Gastrocnemius medialis (tissue), 4 donors: Measurements from ENCODE around the gene PAK4. TPM values are rescaled to one million over a fixed set of nuclear protein-coding genes. Genes with fewer than 3 reads are reported as not detected.

Experiments
- ATAC-seq, 2 donors: fragments of 150-250 bp; one replicate each; pipeline ENCODE4 v1.9.1; 2016
- DNase-seq, 2 donors: peaks; one replicate each; pipeline ENCODE4 v3.0.0-alpha.2; 2019
- H3K27ac ChIP-seq, 4 donors: fragments of 200-600 bp; sonication (generic); 1 replicate in 1 of 4; 2 replicates in 3 of 4; pipeline ENCODE4 v1.5.1; 2016 to 2018; ENCODE audit warnings: mild to moderate bottlenecking in 2 of 4, moderate library complexity in 1 of 4
- H3K27me3 ChIP-seq, 3 donors: fragments of 200-600 bp; sonication (generic) in 2 of 3; 1 replicate in 1 of 3; 2 replicates in 2 of 3; pipeline versions ENCODE4 v1.5.1 to v1.6.0; 2016 to 2019; ENCODE audit warnings: mild to moderate bottlenecking in 1 of 3, moderate library complexity in 1 of 3
- H3K36me3 ChIP-seq, 2 donors: fragments of 200-600 bp; sonication (generic) in 1 of 2; one replicate each; pipeline ENCODE4 v1.5.1; 2017 to 2018
- H3K4me1 ChIP-seq, 2 donors: fragments of 200-600 bp; sonication (generic) in 1 of 2; one replicate each; pipeline ENCODE4 v1.5.1; 2016 to 2017; ENCODE audit warnings: mild to moderate bottlenecking in 2 of 2
- H3K4me3 ChIP-seq, 4 donors: fragments of 200-600 bp; sonication (generic) in 3 of 4; 1 replicate in 1 of 4; 2 replicates in 3 of 4; pipeline ENCODE4 v1.5.1; 2016 to 2019; ENCODE audit warnings: mild to moderate bottlenecking in 2 of 4
- H3K9me3 ChIP-seq, 3 donors: fragments of 200-600 bp; sonication (generic) in 2 of 3; 1 replicate in 1 of 3; 2 replicates in 2 of 3; pipeline ENCODE4 v1.5.1; 2016 to 2019
- CTCF ChIP-seq, 5 experiments: fragments of 450-650 bp in 3 of 5; fragments of 200-600 bp in 2 of 5; sonication (generic) in 2 of 5; IDR thresholded peaks in 4 of 5; conservative IDR thresholded peaks in 1 of 5; 1 replicate in 4 of 5; 2 replicates in 1 of 5; pipeline ENCODE4 v1.5.1; 2016 to 2019; ENCODE audit warnings: antibody characterized with exemption in 5 of 5, mild to moderate bottlenecking in 3 of 5, moderate library complexity in 3 of 5
- POLR2A ChIP-seq, 2 donors: fragments of 450-650 bp; IDR thresholded peaks; one replicate each; pipeline ENCODE4 v1.6.1; 2017; ENCODE audit warnings: antibody characterized with exemption in 2 of 2, mild to moderate bottlenecking in 2 of 2, moderate library complexity in 2 of 2
- in situ Hi-C, 4 donors: fragments of 200-750 bp; cut with MboI; loops; one replicate each; pipeline versions ENCODE4 v1.15.0 to v1.8.0; 2017; ENCODE audit warnings: low sequenced_read_pairs in 4 of 4
- intact Hi-C: fragments of 100-400 bp; cut with DNase I; formaldehyde crosslinking; loops from one replicate; pipeline ENCODE4 v1.15.1; 2023; ENCODE audit warnings: low total_unique reads
- total RNA-seq, 4 donors: library from RNA; depleted of rRNA; stranded (reverse); fragments of >200 nt; gene quantifications; one replicate each; pipeline versions ENCODE4 v1.1.0 to v1.2.3, GENCODE V29; 2016

PAK4 gene
- total RNA-seq, 4 donors from 2014 or later, result 4.7 to 11.7 (median 8.3) TPM

- intact Hi-C loops, result no loop called here
- no peak for TF ChIP-seq POLR2A (IDR thresholded peaks at IDR 0.05)
- TF ChIP-seq CTCF (IDR thresholded peaks at IDR 0.05 in 4 of 5, conservative IDR thresholded peaks at IDR 0.05 in 1 of 5), result no peak
- DNase-seq (no peak), ATAC-seq (no peak)
- Histone ChIP-seq H3K4me1 (no peaks in the 10 kb centered on the region), H3K4me3 (no peak overlapping the region), H3K27me3 (no peaks in the 10 kb centered on the region), H3K27ac (no peak overlapping the region), H3K36me3 (no peaks in the 10 kb centered on the region), H3K9me3 (no peaks in the 10 kb centered on the region)
- in situ Hi-C loops, result no loop called here
These were observed 26.5 kb downstream of the PAK4 start for GRCh38 chr19:39152066-39152465.

GRCh38 chr19:39154100-39154628, 28.6 kb downstream of the PAK4 start:
- in situ Hi-C loops (no loop called here), intact Hi-C loops (no loop called here)
- no peaks in the 10 kb centered on the region for H3K36me3 ChIP-seq
- TF ChIP-seq POLR2A (IDR thresholded peaks at IDR 0.05) (no peak), CTCF (IDR thresholded peaks at IDR 0.05 in 4 of 5, conservative IDR thresholded peaks at IDR 0.05 in 1 of 5) (no peak)
- no peak overlapping the region for H3K4me3 ChIP-seq
- no peaks in the 10 kb centered on the region for H3K9me3 ChIP-seq
- no peak for ATAC-seq
- no peak overlapping the region for H3K27ac ChIP-seq
- DNase-seq, result no peak
- no peaks in the 10 kb centered on the region for H3K27me3 ChIP-seq
- H3K4me1 ChIP-seq, result no peaks in the 10 kb centered on the region

- ATAC-seq (no peak), DNase-seq (no peak)
- Histone ChIP-seq H3K27me3 (no peaks in the 10 kb centered on the region), H3K9me3 (no peaks in the 10 kb centered on the region), H3K27ac (no peak overlapping the region), H3K4me3 (no peak overlapping the region), H3K4me1 (no peaks in the 10 kb centered on the region), H3K36me3 (no peaks in the 10 kb centered on the region)
- intact Hi-C loops (no loop called here), in situ Hi-C loops (no loop called here)
- TF ChIP-seq CTCF (IDR thresholded peaks at IDR 0.05 in 4 of 5, conservative IDR thresholded peaks at IDR 0.05 in 1 of 5), result no peak
- TF ChIP-seq POLR2A (IDR thresholded peaks at IDR 0.05), result no peak
These were observed 29.1 kb downstream of the PAK4 start for GRCh38 chr19:39154629-39155100.

- DNase-seq (no peak), ATAC-seq (no peak)
- TF ChIP-seq CTCF (IDR thresholded peaks at IDR 0.05 in 4 of 5, conservative IDR thresholded peaks at IDR 0.05 in 1 of 5), result no peak
- H3K27ac ChIP-seq, result no peak overlapping the region
- H3K4me3 ChIP-seq, result no peak overlapping the region
- in situ Hi-C loops, result no loop called here
- no peaks in the 10 kb centered on the region for H3K9me3 ChIP-seq
- H3K36me3 ChIP-seq, result no peaks in the 10 kb centered on the region
- H3K27me3 ChIP-seq, result no peaks in the 10 kb centered on the region
- intact Hi-C loops, result no loop called here
- H3K4me1 ChIP-seq, result no peaks in the 10 kb centered on the region
These were observed 29.6 kb downstream of the PAK4 start for GRCh38 chr19:39155114-39155700.

GRCh38 chr19:39155741-39156140, 30.2 kb downstream of the PAK4 start:
- no peaks in the 10 kb centered on the region for H3K9me3 ChIP-seq
- DNase-seq (no peak), ATAC-seq (no peak)
- TF ChIP-seq POLR2A (IDR thresholded peaks at IDR 0.05), result no peak
- TF ChIP-seq CTCF (IDR thresholded peaks at IDR 0.05 in 4 of 5, conservative IDR thresholded peaks at IDR 0.05 in 1 of 5), result no peak
- no peaks in the 10 kb centered on the region for H3K27me3 ChIP-seq
- no peak overlapping the region for H3K4me3 ChIP-seq
- H3K27ac ChIP-seq, result no peak overlapping the region
- no peaks in the 10 kb centered on the region for H3K4me1 ChIP-seq
- in situ Hi-C loops (no loop called here), intact Hi-C loops (no loop called here)
- H3K36me3 ChIP-seq, result no peaks in the 10 kb centered on the region
